GM23338 (cell line): Measurements from ENCODE around the gene COL15A1. TPM values are rescaled to one million over a fixed set of nuclear protein-coding genes. Genes with fewer than 3 reads are reported as not detected.

ENCODE experiments used
- ATAC-seq: fragments of 200-7000 bp; cut with Tn5 transposase; 3 replicates; pipeline ENCODE4 v1.9.1; 2020
- DNase-seq: peaks from one replicate; pipeline ENCODE4 v3.0.0-alpha.2; 2015; ENCODE audit warnings: low spot score
- H2AFZ ChIP-seq: fragments of 200-600 bp; sonication (generic); 2 replicates; pipeline ENCODE4 v1.8.0; 2016; ENCODE audit warnings: antibody characterized with exemption, mild to moderate bottlenecking, moderate library complexity
- H3F3A ChIP-seq: fragments of 200-600 bp; sonication (generic); replicated peaks from 2 replicates; pipeline ENCODE4 v1.8.0; 2017; ENCODE audit warnings: antibody characterized with exemption, mixed run types, low read depth
- H3K27ac ChIP-seq: fragments of 200-600 bp; sonication (generic); 2 replicates; pipeline ENCODE4 v1.6.1; 2016; ENCODE audit warnings: low read depth
- H3K27me3 ChIP-seq: fragments of 200-600 bp; sonication (generic); 2 replicates; pipeline ENCODE4 v1.8.0; 2016; ENCODE audit warnings: mild to moderate bottlenecking, mixed run types, moderate library complexity; ENCODE audit not compliant: insufficient read depth
- H3K36me3 ChIP-seq: fragments of 200-600 bp; sonication (generic); 2 replicates; pipeline ENCODE4 v1.8.0; 2016; ENCODE audit warnings: mild to moderate bottlenecking; ENCODE audit not compliant: insufficient read depth
- H3K4me1 ChIP-seq: fragments of 200-600 bp; sonication (generic); 2 replicates; pipeline ENCODE4 v1.8.0; 2016; ENCODE audit warnings: mild to moderate bottlenecking, moderate library complexity; ENCODE audit not compliant: insufficient read depth
- H3K4me2 ChIP-seq: fragments of 200-600 bp; sonication (generic); 2 replicates; pipeline ENCODE4 v1.7.1; 2017; ENCODE audit warnings: mixed run types
- H3K4me3 ChIP-seq: fragments of 200-600 bp; sonication (generic); 2 replicates; pipeline ENCODE4 v1.6.1; 2016; ENCODE audit warnings: mixed run types
- H3K79me2 ChIP-seq: fragments of 200-600 bp; sonication (generic); replicated peaks from 2 replicates; pipeline ENCODE4 v1.8.0; 2017; ENCODE audit warnings: mild to moderate bottlenecking; ENCODE audit not compliant: insufficient read depth
- H3K9me2 ChIP-seq: fragments of 200-600 bp; sonication (generic); 2 replicates; pipeline ENCODE4 v1.8.0; 2017; ENCODE audit not compliant: insufficient read depth
- H4K20me1 ChIP-seq: fragments of 200-600 bp; sonication (generic); replicated peaks from 2 replicates; pipeline ENCODE4 v1.8.0; 2017; ENCODE audit warnings: mild to moderate bottlenecking; ENCODE audit not compliant: insufficient read depth
- H3K27ac Mint-ChIP-seq: 2 replicates; pipeline ENCODE4 v1.8.0; 2020; ENCODE audit warnings: inconsistent platforms, mild to moderate bottlenecking, moderate library complexity, mixed read lengths
- H3K27me3 Mint-ChIP-seq: 3 replicates; pipeline ENCODE4 v1.8.0; 2022; ENCODE audit warnings: low read depth, mild to moderate bottlenecking, moderate library complexity, mixed read lengths, inconsistent platforms; ENCODE audit not compliant: insufficient read depth, poor library complexity
- H3K36me3 Mint-ChIP-seq: 3 replicates; pipeline ENCODE4 v1.8.0; 2021; ENCODE audit warnings: low read depth, mild to moderate bottlenecking, inconsistent platforms, moderate library complexity, mixed read lengths
- H3K4me1 Mint-ChIP-seq: 3 replicates; pipeline ENCODE4 v1.8.0; 2020; ENCODE audit warnings: mild to moderate bottlenecking, inconsistent platforms, mixed read lengths
- H3K4me3 Mint-ChIP-seq: 3 replicates; pipeline ENCODE4 v1.8.0; 2021; ENCODE audit warnings: moderate library complexity, mild to moderate bottlenecking, inconsistent platforms, mixed read lengths
- H3K9me3 Mint-ChIP-seq: 3 replicates; pipeline ENCODE4 v1.8.0; 2020; ENCODE audit warnings: moderate library complexity, mild to moderate bottlenecking, inconsistent platforms, mixed read lengths
- CREB1 ChIP-seq: fragments of 250-450 bp; sonication (Bioruptor Pico); IDR thresholded peaks from 2 replicates; pipeline ENCODE4 v1.5.0; 2020; ENCODE audit warnings: low read depth, mild to moderate bottlenecking, moderate library complexity
- CTCF ChIP-seq, 2 experiments: fragments of 200-600 bp in 1 of 2; sonication (generic) in 1 of 2; conservative IDR thresholded peaks; 2 replicates each; pipeline versions ENCODE4 v1.5.1 to v1.6.1; 2016 to 2017; ENCODE audit warnings: antibody characterized with exemption in 2 of 2, low read depth in 2 of 2, mild to moderate bottlenecking in 2 of 2, moderate library complexity in 1 of 2
- ETS1 ChIP-seq: IDR thresholded peaks from 2 replicates; pipeline ENCODE4 v1.6.1; 2016; ENCODE audit warnings: antibody characterized with exemption
- EZH2 ChIP-seq: fragments of 200-600 bp; sonication (generic); IDR thresholded peaks from one replicate; pipeline ENCODE4 v1.8.0; 2017; ENCODE audit warnings: antibody characterized with exemption, mild to moderate bottlenecking, low read depth; ENCODE audit not compliant: unreplicated experiment
- EZH2phosphoT487 ChIP-seq: fragments of 200-600 bp; sonication (generic); IDR thresholded peaks from one replicate; pipeline ENCODE4 v1.8.1; 2018; ENCODE audit warnings: antibody characterized with exemption; ENCODE audit not compliant: unreplicated experiment
- JUNB ChIP-seq: IDR thresholded peaks from one replicate; pipeline ENCODE4 v1.6.1; 2016; ENCODE audit warnings: antibody characterized with exemption; ENCODE audit not compliant: unreplicated experiment
- NANOG ChIP-seq: IDR thresholded peaks from 2 replicates; pipeline ENCODE4 v1.6.1; 2016; ENCODE audit warnings: antibody characterized with exemption, borderline replicate concordance
- POLR2AphosphoS5 ChIP-seq: IDR thresholded peaks from 2 replicates; pipeline ENCODE4 v1.6.1; 2016; ENCODE audit warnings: antibody characterized with exemption, low read depth
- REST ChIP-seq: IDR thresholded peaks from one replicate; pipeline ENCODE4 v1.6.1; 2018; ENCODE audit warnings: antibody characterized with exemption; ENCODE audit not compliant: unreplicated experiment
- STAT1 ChIP-seq: IDR thresholded peaks from one replicate; pipeline ENCODE4 v1.6.1; 2016; ENCODE audit warnings: antibody characterized with exemption; ENCODE audit not compliant: unreplicated experiment
- ZNF114 ChIP-seq: fragments of 250-450 bp; sonication (Bioruptor Pico); IDR thresholded peaks from 2 replicates; pipeline ENCODE4 v1.5.0; 2020; ENCODE audit warnings: mild to moderate bottlenecking, moderate library complexity
- ZNF331 ChIP-seq: fragments of 250-450 bp; sonication (Bioruptor Pico); IDR thresholded peaks from 2 replicates; pipeline ENCODE4 v1.5.0; 2020; ENCODE audit warnings: low read depth, mild to moderate bottlenecking, moderate library complexity
- ZNF462 ChIP-seq: fragments of 250-450 bp; sonication (Bioruptor Pico); IDR thresholded peaks from 2 replicates; pipeline ENCODE4 v1.5.0; 2020; ENCODE audit warnings: mild to moderate bottlenecking, moderate library complexity
- polyA plus RNA-seq: library from polyadenylated mRNA; unstranded; fragments of >200 nt; fragmentation: Nextera tagmentation; extraction: Ambion mirVana; gene quantifications from 2 replicates; pipeline ENCODE4 v1.2.1, GENCODE V29; 2016
- total RNA-seq: library from RNA; depleted of rRNA; stranded (reverse); fragments of >200 nt; shearing (Covaris generic); gene quantifications from 2 replicates; pipeline ENCODE4 v1.2.3, GENCODE V29; 2014

Gene COL15A1
- total and polyA plus RNA-seq, 2 experiments from 2014 or later, result 0.17 to 0.18 TPM

GRCh38 chr9:98896632-98897031 lies 47.1 kb upstream of the COL15A1 start:
- Histone ChIP-seq H3F3A (no peaks in the 10 kb centered on the region), H3K4me2 (no peak overlapping the region), H4K20me1 (no peaks in the 10 kb centered on the region), H3K9me2 (no peaks in the 10 kb centered on the region), H3K79me2 (no peaks in the 10 kb centered on the region), H3K27ac (no peak overlapping the region), H3K4me1 (peaks cover 8% of the 10 kb centered on the region; the same call in 1 of the 2 replicates), H3K36me3 (no peaks in the 10 kb centered on the region), H3K27me3 (no peaks in the 10 kb centered on the region), H2AFZ (no peak overlapping the region), H3K4me3 (no peak overlapping the region)
- peaks cover 8% of the 10 kb centered on the region; the same call in 2 of the 3 replicates for H3K9me3 Mint-ChIP-seq
- H3K4me1 Mint-ChIP-seq, result no peaks in the 10 kb centered on the region
- TF ChIP-seq ZNF114 (CRISPR knock-in tag), result no peak
- TF ChIP-seq STAT1, result no peak
- TF ChIP-seq POLR2AphosphoS5, result no peak
- no peak for TF ChIP-seq ZNF331 (CRISPR knock-in tag)
- TF ChIP-seq CREB1 (CRISPR knock-in tag), result no peak
- TF ChIP-seq NANOG, result no peak
- TF ChIP-seq CTCF (conservative IDR thresholded peaks at IDR 0.05; ENCODE audit: low read depth in 2 of 2), result no peak
- no peak for TF ChIP-seq JUNB
- no peak for TF ChIP-seq EZH2phosphoT487
- TF ChIP-seq REST, result no peak
- TF ChIP-seq ZNF462 (CRISPR knock-in tag), result no peak
- TF ChIP-seq EZH2, result no peak
- TF ChIP-seq ETS1, result no peak
- no peak overlapping the region for H3K27ac Mint-ChIP-seq
- H3K27me3 Mint-ChIP-seq, result no peaks in the 10 kb centered on the region
- ATAC-seq (no peak), DNase-seq (no peak)
- H3K4me3 Mint-ChIP-seq, result no peak overlapping the region
- no peaks in the 10 kb centered on the region for H3K36me3 Mint-ChIP-seq
